Omental fat pad (tissue), 4 donors: ENCODE data around the gene APLNR. TPM values are rescaled to one million over a fixed set of nuclear protein-coding genes. Genes with fewer than 3 reads are reported as not detected.

Experiments used
- ATAC-seq: fragments of 150-250 bp; one replicate; pipeline ENCODE4 v1.9.1; 2016; ENCODE audit warnings: mild to moderate bottlenecking, moderate library complexity; ENCODE audit not compliant: low FRiP score
- DNase-seq: peaks from one replicate; pipeline ENCODE4 v3.0.0-alpha.2; 2019; ENCODE audit warnings: low spot score
- total RNA-seq, 4 donors: library from RNA; depleted of rRNA; stranded (reverse); fragments of >200 nt; gene quantifications; one replicate each; pipeline ENCODE4 v1.1.0, GENCODE V29; 2016
- TF ChIP-seq, protein P1 (sequence below), 3 donors: fragments of 450-650 bp; IDR thresholded peaks; one replicate each; pipeline ENCODE4 v1.5.1; 2016 to 2017; ENCODE audit warnings: antibody characterized with exemption in 3 of 3, mild to moderate bottlenecking in 3 of 3, moderate library complexity in 2 of 3

APLNR gene
- total RNA-seq, 4 donors from 2014 or later, result 1.3 to 11.2 (median 1.7) TPM

DNA sequence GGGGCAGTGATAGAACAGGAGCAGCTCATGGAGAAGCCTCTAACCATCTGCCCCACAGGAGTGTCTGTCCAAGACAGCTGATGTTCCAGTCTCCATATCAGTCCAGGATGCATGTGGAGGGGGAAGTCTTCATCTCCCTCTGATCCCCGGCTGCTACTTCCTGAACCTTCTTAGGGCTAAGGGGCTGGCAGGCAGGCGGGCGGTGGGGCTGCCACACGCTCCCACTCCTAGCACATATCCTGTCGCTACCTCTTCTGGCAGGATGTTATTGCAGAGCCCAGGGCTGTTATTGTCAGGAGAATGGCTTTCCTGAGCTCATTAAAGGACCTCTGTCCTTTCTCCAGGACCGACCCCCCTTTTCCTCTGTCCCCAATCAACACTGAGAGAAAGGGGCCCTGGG is 29.9 kb downstream of the APLNR start:
- no peak for ATAC-seq
- no peak for DNase-seq
- TF ChIP-seq, protein P1, sequence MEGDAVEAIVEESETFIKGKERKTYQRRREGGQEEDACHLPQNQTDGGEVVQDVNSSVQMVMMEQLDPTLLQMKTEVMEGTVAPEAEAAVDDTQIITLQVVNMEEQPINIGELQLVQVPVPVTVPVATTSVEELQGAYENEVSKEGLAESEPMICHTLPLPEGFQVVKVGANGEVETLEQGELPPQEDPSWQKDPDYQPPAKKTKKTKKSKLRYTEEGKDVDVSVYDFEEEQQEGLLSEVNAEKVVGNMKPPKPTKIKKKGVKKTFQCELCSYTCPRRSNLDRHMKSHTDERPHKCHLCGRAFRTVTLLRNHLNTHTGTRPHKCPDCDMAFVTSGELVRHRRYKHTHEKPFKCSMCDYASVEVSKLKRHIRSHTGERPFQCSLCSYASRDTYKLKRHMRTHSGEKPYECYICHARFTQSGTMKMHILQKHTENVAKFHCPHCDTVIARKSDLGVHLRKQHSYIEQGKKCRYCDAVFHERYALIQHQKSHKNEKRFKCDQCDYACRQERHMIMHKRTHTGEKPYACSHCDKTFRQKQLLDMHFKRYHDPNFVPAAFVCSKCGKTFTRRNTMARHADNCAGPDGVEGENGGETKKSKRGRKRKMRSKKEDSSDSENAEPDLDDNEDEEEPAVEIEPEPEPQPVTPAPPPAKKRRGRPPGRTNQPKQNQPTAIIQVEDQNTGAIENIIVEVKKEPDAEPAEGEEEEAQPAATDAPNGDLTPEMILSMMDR (IDR thresholded peaks at IDR 0.05), result no peak

DNA sequence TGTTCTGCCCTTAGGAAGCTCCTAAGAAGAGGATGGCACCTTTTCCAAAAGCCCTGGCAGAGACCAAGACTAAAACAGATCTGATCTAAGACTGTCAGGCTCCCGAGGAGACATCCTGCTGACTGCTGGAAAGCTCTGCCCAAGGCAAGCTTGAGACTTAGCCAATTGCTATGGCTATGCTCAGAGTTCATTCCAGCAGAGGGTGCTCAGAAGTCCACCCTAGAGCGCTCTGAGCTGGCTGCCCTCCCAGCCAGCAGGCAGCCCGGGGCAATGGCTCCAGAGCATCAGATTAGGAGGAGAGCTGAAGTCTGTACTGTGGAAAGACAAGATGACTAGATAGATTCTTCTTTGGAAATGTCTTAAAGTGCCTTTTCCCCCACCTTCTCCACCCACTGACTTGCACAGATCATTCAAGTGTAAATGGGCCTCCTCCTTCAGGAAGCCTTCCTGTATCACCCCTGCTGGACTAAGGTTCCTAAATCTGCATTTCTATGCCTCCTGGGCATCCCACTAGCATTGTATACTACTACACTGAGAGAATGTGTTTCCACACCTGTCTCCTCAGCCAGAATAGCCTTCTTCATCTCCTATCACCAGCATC is 31.9 kb downstream of the APLNR start:
- TF ChIP-seq, protein P1 (IDR thresholded peaks at IDR 0.05), result no peak
- ATAC-seq (peak; percentile 28), DNase-seq (no peak)

DNA sequence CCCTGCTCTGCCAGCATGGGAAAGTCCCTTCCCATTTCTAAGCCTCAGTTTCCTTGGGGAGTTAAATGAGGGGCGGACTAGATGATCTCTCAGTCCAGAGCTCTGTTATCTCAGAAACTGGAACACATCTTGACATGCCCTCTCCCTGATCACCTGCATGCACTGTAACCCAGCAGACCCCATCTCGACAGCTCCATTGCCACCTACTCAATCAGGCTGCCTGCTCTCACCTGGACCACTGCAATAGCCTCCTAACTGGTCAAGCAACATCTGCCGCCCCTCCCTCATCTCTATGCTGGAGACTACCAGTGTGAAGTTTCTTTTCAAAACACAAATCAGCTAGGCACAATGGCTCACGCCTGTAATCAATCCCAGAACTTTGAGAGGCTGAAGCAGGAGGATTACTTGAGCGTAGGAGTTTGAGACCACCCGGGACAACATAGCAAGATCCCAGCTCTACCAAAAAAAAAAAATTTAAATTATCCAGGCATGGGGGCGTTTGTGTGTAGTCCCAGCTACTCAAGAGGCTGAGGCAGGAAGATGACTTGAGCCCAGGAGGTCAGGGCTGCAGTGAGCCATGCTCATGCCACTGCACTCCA is 33.1 kb downstream of the APLNR start:
- no peak for DNase-seq
- TF ChIP-seq, protein P1 (IDR thresholded peaks at IDR 0.05), result no peak
- ATAC-seq, result no peak

DNA sequence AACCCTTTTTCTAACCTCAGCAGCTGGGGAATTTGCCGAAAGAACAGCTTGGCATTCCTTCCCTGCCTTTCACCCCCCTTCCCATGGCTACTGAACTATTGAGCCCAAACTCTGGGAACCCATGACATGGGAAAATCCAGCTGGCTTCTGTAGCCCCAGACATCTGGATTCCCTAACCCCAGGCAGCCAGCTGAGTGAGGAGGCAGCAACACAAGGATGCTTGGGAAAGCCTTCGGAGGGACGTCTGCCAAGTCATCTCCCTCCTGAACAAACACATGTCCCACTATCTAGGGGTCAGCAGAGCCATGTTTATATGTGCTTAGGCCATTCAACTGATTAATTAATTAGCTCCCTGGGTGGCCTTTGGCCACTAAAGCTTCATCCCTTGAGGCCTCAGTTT is 33.7 kb downstream of the APLNR start:
- ATAC-seq (no peak), DNase-seq (no peak)
- TF ChIP-seq, protein P1 (IDR thresholded peaks at IDR 0.05), result no peak

DNA sequence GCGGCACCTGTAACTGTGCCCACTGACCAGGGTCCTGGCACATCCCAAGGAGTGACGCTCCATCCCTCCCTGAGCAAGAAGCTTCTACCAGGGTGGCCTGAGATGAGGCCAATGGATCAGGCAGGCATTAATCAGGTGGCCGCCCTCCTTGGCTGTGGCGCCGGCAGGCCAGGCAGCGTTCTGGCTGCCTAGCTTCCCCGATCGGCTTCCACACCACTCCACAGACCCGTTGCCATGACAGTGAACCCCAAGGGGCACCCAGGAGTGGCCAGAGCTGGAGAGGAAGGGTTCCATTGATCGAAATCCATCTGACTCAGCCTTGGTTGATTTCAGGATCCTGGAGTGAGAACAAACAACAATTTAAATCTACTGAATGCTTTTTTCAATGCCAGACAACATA is 34.8 kb downstream of the APLNR start:
- TF ChIP-seq, protein P1 (IDR thresholded peaks at IDR 0.05), result no peak
- no peak for ATAC-seq
- DNase-seq, result no peak

DNA sequence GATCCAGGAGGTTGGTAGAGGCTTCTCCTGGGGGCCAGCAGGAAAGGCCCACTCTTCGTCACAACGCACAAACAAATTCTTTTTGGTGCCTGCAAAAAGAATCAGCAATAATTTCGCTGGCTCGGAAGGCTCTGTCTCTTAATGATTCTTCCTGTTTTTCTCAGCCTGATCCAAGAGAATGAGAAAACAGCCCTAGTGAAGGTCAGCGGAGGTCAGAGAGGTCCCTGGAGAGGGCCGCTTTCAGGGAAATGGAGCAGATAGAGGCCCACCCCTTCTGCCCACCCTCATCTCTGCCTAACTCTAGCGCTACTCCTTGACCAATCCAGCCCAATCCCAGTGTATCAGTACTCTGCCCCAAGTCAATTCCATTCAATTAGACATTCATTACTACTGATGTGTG is 36.1 kb downstream of the APLNR start:
- DNase-seq (no peak), ATAC-seq (no peak)

More for the DNA sequence above, 36.1 kb downstream of the APLNR start:
- TF ChIP-seq, protein P1 (IDR thresholded peaks at IDR 0.05), result no peak
